Activated effector memory CD4-positive, alpha-beta T cell treated with Interleukin-2 at 50 U/mL for 16 hours (primary cell): ENCODE data around the gene TRPC4.
"Not testable (repeated sequence)": the region's sequence is repeated elsewhere in the genome, so short reads cannot be mapped to it uniquely, and the experiment has no call there.

Experiments
- DNase-seq: peaks from one replicate; pipeline ENCODE4 v3.0.0-alpha.2; 2020

TRPC4 gene

DNA sequence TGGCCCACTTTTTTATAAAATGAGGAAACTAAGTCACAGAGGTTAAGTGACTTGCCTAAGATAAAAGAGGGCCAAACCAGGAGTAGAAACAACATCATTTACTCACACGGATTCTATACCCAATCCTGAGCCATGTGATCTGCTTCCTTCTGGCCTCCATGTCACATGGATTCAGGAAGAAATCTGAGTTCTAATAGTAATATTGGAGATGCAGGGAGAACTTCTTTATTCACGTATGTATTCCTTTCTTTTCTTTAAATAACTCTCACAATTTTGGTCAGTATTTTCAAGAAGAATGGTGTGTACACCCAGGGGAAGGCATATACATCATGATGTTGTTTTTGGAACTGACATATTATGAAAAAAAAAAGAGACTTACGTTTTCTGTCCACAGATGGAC is 272.8 kb downstream of the TRPC4 start:
- DNase-seq = no peak

DNA sequence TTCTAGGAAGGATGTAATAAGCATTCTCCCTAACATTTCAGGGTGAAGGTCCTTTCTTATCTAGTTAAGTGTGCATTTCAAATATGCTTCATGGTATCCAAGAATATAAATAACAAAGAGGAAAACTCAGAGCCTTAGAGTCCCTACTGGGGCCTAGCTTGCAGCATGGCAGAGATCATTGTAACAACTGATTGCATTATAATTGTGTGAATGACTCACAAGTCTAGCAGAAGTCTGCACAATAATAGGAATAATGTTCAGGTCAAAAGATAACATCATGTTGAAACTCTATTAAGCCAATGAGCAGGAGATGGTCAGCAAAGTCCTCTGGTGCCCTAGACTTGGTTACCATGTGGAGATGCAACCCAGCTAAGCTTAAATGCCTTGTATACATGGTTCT is 274.4 kb downstream of the TRPC4 start:
- no peak for DNase-seq

DNA sequence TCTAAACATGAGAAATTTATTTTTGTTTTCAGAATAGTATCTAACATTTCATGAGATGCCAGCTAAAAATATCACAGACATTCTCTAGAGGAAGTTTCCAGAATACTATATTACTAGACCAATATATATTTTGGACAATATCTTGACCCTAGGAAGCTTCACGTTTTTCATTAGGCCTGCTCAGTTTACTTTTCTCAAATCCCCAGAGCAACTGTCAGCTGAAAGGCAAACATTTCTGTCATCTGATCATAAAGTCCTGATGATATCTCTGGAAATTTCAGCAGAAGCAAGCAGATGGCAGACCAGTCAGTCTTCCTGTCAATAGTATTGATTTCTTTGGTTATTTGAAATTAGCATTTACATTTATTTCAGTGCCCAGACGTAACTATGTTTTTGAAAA is 275.0 kb downstream of the TRPC4 start:
- DNase-seq = no peak

- not testable (repeated sequence) for DNase-seq
Measured at GRCh38 chr13:37589381-37589780, 280.2 kb downstream of the TRPC4 start.

- DNase-seq = no peak
Measured at GRCh38 chr13:37587236-37587635, 282.3 kb downstream of the TRPC4 start.
